Stimulated activated CD4-positive, alpha-beta T cell treated with anti-CD3 and anti-CD28 coated beads, TNF-alpha, amount 100 ng/mL, for 48 hours (primary cell): ENCODE measurements around the gene CDKN2AIP.
"Not testable (repeated sequence)": the region's sequence is repeated elsewhere in the genome, so short reads cannot be mapped to it uniquely, and the experiment has no call there.

Experiments used
- DNase-seq, 3 donors: peaks; one replicate each; pipeline ENCODE4 v3.0.0-alpha.2; 2020; ENCODE audit warnings: low read depth in 3 of 3

Gene CDKN2AIP

GRCh38 chr4:183448436-183448835, 4.0 kb downstream of the CDKN2AIP start:
- no peak for DNase-seq

- DNase-seq, result no peak
Measured at GRCh38 chr4:183449193-183449882, 4.9 kb downstream of the CDKN2AIP start.

- no peak for DNase-seq
Measured at GRCh38 chr4:183450108-183450507, 5.7 kb downstream of the CDKN2AIP start.

GRCh38 chr4:183455431-183456195, 11.2 kb downstream of the CDKN2AIP start:
- no peak for DNase-seq

- DNase-seq, result no peak
Measured at GRCh38 chr4:183458005-183458404, 13.6 kb downstream of the CDKN2AIP start.

GRCh38 chr4:183463903-183464619, 19.6 kb downstream of the CDKN2AIP start:
- not testable (repeated sequence) for DNase-seq

- DNase-seq, result not testable (repeated sequence)
Measured at GRCh38 chr4:183465879-183466278, 21.4 kb downstream of the CDKN2AIP start.

- DNase-seq, result no peak
Measured at GRCh38 chr4:183467246-183467645, 22.8 kb downstream of the CDKN2AIP start.

GRCh38 chr4:183468210-183469095, 24.0 kb downstream of the CDKN2AIP start:
- no peak for DNase-seq

- DNase-seq, result no peak
Measured at GRCh38 chr4:183469285-183469684, 24.8 kb downstream of the CDKN2AIP start.

- no peak for DNase-seq
Measured at GRCh38 chr4:183469936-183470335, 25.5 kb downstream of the CDKN2AIP start.

- DNase-seq, result no peak
Measured at GRCh38 chr4:183470821-183471220, 26.4 kb downstream of the CDKN2AIP start.

GRCh38 chr4:183471946-183472708, 27.7 kb downstream of the CDKN2AIP start:
- DNase-seq, result peak; percentile 41 to 78 (median 77)

- DNase-seq, result no peak
Measured at GRCh38 chr4:183478123-183478522, 33.7 kb downstream of the CDKN2AIP start.

GRCh38 chr4:183478926-183479325, 34.5 kb downstream of the CDKN2AIP start:
- no peak for DNase-seq

- DNase-seq, result not testable (repeated sequence)
Measured at GRCh38 chr4:183482515-183483095, 38.2 kb downstream of the CDKN2AIP start.

- no peak for DNase-seq
Measured at GRCh38 chr4:183483997-183484396, 39.6 kb downstream of the CDKN2AIP start.

GRCh38 chr4:183485411-183486160, 41.1 kb downstream of the CDKN2AIP start:
- no peak for DNase-seq

GRCh38 chr4:183492791-183493222, 48.4 kb downstream of the CDKN2AIP start:
- DNase-seq, result no peak

- DNase-seq, result no peak
Measured at GRCh38 chr4:183493246-183493645, 48.8 kb downstream of the CDKN2AIP start.
